SK-N-SH (cell line): Measurements from ENCODE around the gene ZBTB45. TPM values are rescaled to one million over a fixed set of nuclear protein-coding genes. Genes with fewer than 3 reads are reported as not detected.
"Not testable (repeated sequence)": the region's sequence is repeated elsewhere in the genome, so short reads cannot be mapped to it uniquely, and the experiment has no call there.

Experiments
- CTCF ChIA-PET: fragments of 300-600, 350-600 bp; formaldehyde crosslinking; extraction: SDS; loops from one replicate; lab custom pipeline; 2021; lab: Yijun Ruan, JAX
- POLR2A ChIA-PET: fragments of 350-600 bp; sonication (Branson Sonifier 250); formaldehyde crosslinking; extraction: SDS; loops from one replicate; lab custom pipeline; 2020; ENCODE audit warnings: antibody characterized with exemption, inconsistent platforms; lab: Yijun Ruan, JAX
- DNase-seq: peaks from one replicate; pipeline ENCODE4 v3.0.0; 2012
- H2AFZ ChIP-seq: fragments of 200-600 bp; sonication (generic); 2 replicates; pipeline ENCODE4 v1.8.1; 2016; ENCODE audit warnings: antibody characterized with exemption, mild to moderate bottlenecking, low read depth
- H3F3A ChIP-seq: fragments of 200-600 bp; sonication (generic); replicated peaks from 2 replicates; pipeline ENCODE3; 2016; ENCODE audit warnings: antibody characterized with exemption, mild to moderate bottlenecking; ENCODE audit not compliant: insufficient read depth
- H3K27ac ChIP-seq, 2 experiments: fragments of 200-500 bp in 1 of 2; fragments of 200-600 bp in 1 of 2; sonication (Bioruptor generic) in 1 of 2; sonication (generic), shearing (Covaris generic) in 1 of 2; 2 replicates each; pipeline versions ENCODE4 v1.5.1 to v1.6.1; 2014 to 2016; ENCODE audit warnings: low read depth in 2 of 2, inconsistent platforms in 1 of 2, low read length in 1 of 2, mild to moderate bottlenecking in 1 of 2, mixed read lengths in 1 of 2
- H3K27me3 ChIP-seq: fragments of 200-600 bp; sonication (generic), shearing (Covaris generic); 2 replicates; pipeline ENCODE4 v1.6.1; 2016; ENCODE audit warnings: mixed run types; ENCODE audit not compliant: insufficient read depth
- H3K36me3 ChIP-seq, 2 experiments: fragments of 200-500 bp in 1 of 2; fragments of 200-600 bp in 1 of 2; sonication (Bioruptor generic) in 1 of 2; sonication (generic) in 1 of 2; replicated peaks in 1 of 2; 2 replicates each; pipeline versions ENCODE3 to v1.5.1; 2014 to 2016; ENCODE audit warnings: low read length in 1 of 2, mild to moderate bottlenecking in 1 of 2; ENCODE audit not compliant: insufficient read depth in 2 of 2, control insufficient read depth in 1 of 2
- H3K4me1 ChIP-seq, 2 experiments: fragments of 200-500 bp in 1 of 2; fragments of 200-600 bp in 1 of 2; sonication (Bioruptor generic) in 1 of 2; sonication (generic), shearing (Covaris generic) in 1 of 2; 2 replicates each; pipeline versions ENCODE4 v1.5.1 to v1.6.1; 2014 to 2016; ENCODE audit warnings: low read depth in 1 of 2, low read length in 1 of 2, mixed run types in 1 of 2; ENCODE audit not compliant: insufficient read depth in 2 of 2, control insufficient read depth in 1 of 2
- H3K4me2 ChIP-seq: fragments of 200-600 bp; sonication (generic), shearing (Covaris generic); 2 replicates; pipeline ENCODE4 v1.6.1; 2017; ENCODE audit warnings: mixed run types
- H3K4me3 ChIP-seq, 2 experiments: fragments of 200-500 bp in 1 of 2; fragments of 200-600 bp in 1 of 2; sonication (Bioruptor generic) in 1 of 2; sonication (generic), shearing (Covaris generic) in 1 of 2; 2 replicates each; pipeline versions ENCODE4 v1.5.1 to v1.8.1; 2014 to 2016; ENCODE audit warnings: low read depth in 2 of 2, inconsistent platforms in 1 of 2, low read length in 1 of 2, mild to moderate bottlenecking in 1 of 2, mixed read lengths in 1 of 2, moderate library complexity in 1 of 2
- H3K79me2 ChIP-seq: fragments of 200-600 bp; sonication (generic); 2 replicates; pipeline ENCODE4 v1.8.1; 2017; ENCODE audit warnings: mild to moderate bottlenecking; ENCODE audit not compliant: insufficient read depth
- H3K9ac ChIP-seq: fragments of 200-600 bp; sonication (generic); 2 replicates; pipeline ENCODE4 v1.6.1; 2017; ENCODE audit warnings: mixed run types
- H3K9me2 ChIP-seq: fragments of 200-600 bp; sonication (generic); 2 replicates; pipeline ENCODE4 v1.6.1; 2017; ENCODE audit warnings: mixed run types
- H3K9me3 ChIP-seq: fragments of 200-600 bp; sonication (generic); 2 replicates; pipeline ENCODE4 v1.6.1; 2017; ENCODE audit warnings: mixed run types, mild to moderate bottlenecking, moderate library complexity
- H4K20me1 ChIP-seq: fragments of 200-600 bp; sonication (generic); 2 replicates; pipeline ENCODE4 v1.6.1; 2017; ENCODE audit warnings: mild to moderate bottlenecking, mixed run types; ENCODE audit not compliant: insufficient read depth
- ELF1 ChIP-seq: IDR thresholded peaks from 2 replicates; pipeline ENCODE4 v1.4.0; 2012
- FOSL2 ChIP-seq: IDR thresholded peaks from 2 replicates; pipeline ENCODE4 v1.4.0; 2012; ENCODE audit warnings: low read depth, mild to moderate bottlenecking, moderate library complexity, borderline replicate concordance
- GABPA ChIP-seq: IDR thresholded peaks from 2 replicates; pipeline ENCODE4 v1.4.0; 2012; ENCODE audit warnings: low read depth, mild to moderate bottlenecking
- JUND ChIP-seq: IDR thresholded peaks from 2 replicates; pipeline ENCODE4 v1.4.0; 2012
- NFIC ChIP-seq: IDR thresholded peaks from 2 replicates; pipeline ENCODE4 v1.4.0; 2012; ENCODE audit warnings: borderline replicate concordance
- RCOR1 ChIP-seq: fragments of 150-350 bp; IDR thresholded peaks from 2 replicates; pipeline ENCODE4 v1.6.1; 2017; ENCODE audit warnings: antibody characterized with exemption, low read length
- SMC3 ChIP-seq: IDR thresholded peaks from 2 replicates; pipeline ENCODE4 v1.6.1; 2012; ENCODE audit warnings: low read depth, low read length, improper control_type of control experiment
- TAF1 ChIP-seq: IDR thresholded peaks from 2 replicates; pipeline ENCODE4 v1.6.1; 2012; ENCODE audit warnings: low read depth, mild to moderate bottlenecking, low read length, moderate library complexity, borderline replicate concordance
- TCF12 ChIP-seq: IDR thresholded peaks from 2 replicates; pipeline ENCODE4 v1.4.0; 2012
- TEAD4 ChIP-seq: IDR thresholded peaks from 2 replicates; pipeline ENCODE4 v1.4.0; 2012; ENCODE audit warnings: mild to moderate bottlenecking, borderline replicate concordance; ENCODE audit not compliant: insufficient read depth
- YY1 ChIP-seq: IDR thresholded peaks from 2 replicates; pipeline ENCODE4 v1.4.0; 2012; ENCODE audit warnings: low read depth, mild to moderate bottlenecking
- WGBS: methylation state at CpG from one replicate; pipeline ENCODE4 v1.1.6; 2017; ENCODE audit warnings: low lambda C conversion rate; 5-methylcytosine and 5-hydroxymethylcytosine counted together
- polyA plus RNA-seq, 3 experiments: library from polyadenylated mRNA; depleted of rRNA; stranded (reverse); fragments of >200 nt; gene quantifications; 2 replicates each; pipeline ENCODE4 v1.2.3, GENCODE V29; 2012
- TF ChIP-seq, protein P1 (sequence below): fragments of 200-600 bp; sonication (generic); IDR thresholded peaks from 2 replicates; pipeline ENCODE4 v1.6.1; 2017; ENCODE audit warnings: antibody characterized with exemption, mild to moderate bottlenecking, moderate library complexity
- TF ChIP-seq, protein P2 (sequence below): fragments of 150-350 bp; IDR thresholded peaks from 2 replicates; pipeline ENCODE4 v1.6.1; 2016; ENCODE audit warnings: mild to moderate bottlenecking, low read depth, low read length
- TF ChIP-seq, protein P3 (sequence below): fragments of 150-350 bp; IDR thresholded peaks from 2 replicates; pipeline ENCODE4 v1.6.1; 2017; ENCODE audit warnings: antibody characterized with exemption, low read length, low read depth, borderline replicate concordance

The ZBTB45 gene
- polyA plus RNA-seq, 1 of the 3 experiments (the other 2 are of a cell fraction): 11.3 TPM

DNA sequence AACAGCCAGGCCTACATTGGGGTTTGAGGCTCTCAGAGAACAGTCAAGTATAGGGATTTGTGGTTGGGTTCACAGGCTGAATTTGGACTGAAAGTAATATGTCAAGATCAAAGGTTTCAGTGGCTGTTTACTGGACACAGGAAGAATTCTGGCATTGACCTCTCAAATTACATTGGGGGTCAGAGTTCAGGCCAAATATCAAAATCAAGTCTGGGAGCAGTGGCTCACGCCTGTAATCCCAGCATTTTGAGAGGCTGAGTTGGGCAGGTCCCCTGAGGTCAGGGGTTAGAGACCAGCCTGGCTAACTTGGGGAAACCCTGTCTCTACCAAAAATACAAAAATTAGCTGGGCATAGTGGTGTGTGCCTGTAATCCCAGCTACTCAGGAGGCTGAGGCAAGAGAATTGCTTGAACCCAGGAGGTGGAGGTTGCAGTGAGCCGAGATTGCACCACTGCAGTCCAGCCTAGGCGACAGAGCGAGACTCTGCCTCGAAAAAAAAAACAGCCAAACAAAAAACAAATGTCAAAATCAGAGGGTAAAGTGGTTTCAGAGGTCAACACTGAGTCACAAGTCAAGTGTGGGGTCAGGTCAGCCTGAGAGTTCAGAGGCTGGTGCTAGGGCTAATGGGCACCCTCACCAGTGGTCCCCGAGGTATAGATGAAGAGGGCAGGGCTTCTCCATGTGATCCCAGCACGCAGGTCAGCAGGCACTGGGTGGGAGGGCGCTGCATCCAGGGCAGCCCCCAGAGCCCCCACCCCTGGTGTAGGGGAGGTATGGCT lies 9.3 kb downstream of the ZBTB45 start:
- Histone ChIP-seq H2AFZ (no peak overlapping the region), H4K20me1 (no peaks in the 10 kb centered on the region), H3K4me2 (no peak overlapping the region), H3K9ac (no peak overlapping the region), H3K4me1 (peaks cover 0 to 10% of the 10 kb centered on the region in 2 experiments; a peak in 1 of 4 replicates), H3K4me3 (no peak overlapping the region), H3K27me3 (no peaks in the 10 kb centered on the region), H3K36me3 (peaks cover 6 to 9% of the 10 kb centered on the region in 2 experiments), H3F3A (peaks cover 4% of the 10 kb centered on the region), H3K79me2 (peaks cover 18% of the 10 kb centered on the region), H3K9me3 (no peaks in the 10 kb centered on the region), H3K27ac (no peak overlapping the region), H3K9me2 (no peaks in the 10 kb centered on the region)
- 84% methylated on average over 7 of the region's 8 CpGs for WGBS
- ChIA-PET POLR2A (no interaction called here), CTCF (interaction anchor here (6.9 kb wide), 1 partner anchor 9 kb away, joined by 30 read pairs; the partner anchor contains the start of gene ZBTB45)
- no peak for TF ChIP-seq NFIC
- TF ChIP-seq JUND: no peak
- TF ChIP-seq TCF12: no peak
- TF ChIP-seq GABPA: no peak
- no peak for TF ChIP-seq SMC3
- TF ChIP-seq, protein P1, sequence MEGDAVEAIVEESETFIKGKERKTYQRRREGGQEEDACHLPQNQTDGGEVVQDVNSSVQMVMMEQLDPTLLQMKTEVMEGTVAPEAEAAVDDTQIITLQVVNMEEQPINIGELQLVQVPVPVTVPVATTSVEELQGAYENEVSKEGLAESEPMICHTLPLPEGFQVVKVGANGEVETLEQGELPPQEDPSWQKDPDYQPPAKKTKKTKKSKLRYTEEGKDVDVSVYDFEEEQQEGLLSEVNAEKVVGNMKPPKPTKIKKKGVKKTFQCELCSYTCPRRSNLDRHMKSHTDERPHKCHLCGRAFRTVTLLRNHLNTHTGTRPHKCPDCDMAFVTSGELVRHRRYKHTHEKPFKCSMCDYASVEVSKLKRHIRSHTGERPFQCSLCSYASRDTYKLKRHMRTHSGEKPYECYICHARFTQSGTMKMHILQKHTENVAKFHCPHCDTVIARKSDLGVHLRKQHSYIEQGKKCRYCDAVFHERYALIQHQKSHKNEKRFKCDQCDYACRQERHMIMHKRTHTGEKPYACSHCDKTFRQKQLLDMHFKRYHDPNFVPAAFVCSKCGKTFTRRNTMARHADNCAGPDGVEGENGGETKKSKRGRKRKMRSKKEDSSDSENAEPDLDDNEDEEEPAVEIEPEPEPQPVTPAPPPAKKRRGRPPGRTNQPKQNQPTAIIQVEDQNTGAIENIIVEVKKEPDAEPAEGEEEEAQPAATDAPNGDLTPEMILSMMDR: no peak
- no peak for TF ChIP-seq TAF1
- TF ChIP-seq, protein P2, sequence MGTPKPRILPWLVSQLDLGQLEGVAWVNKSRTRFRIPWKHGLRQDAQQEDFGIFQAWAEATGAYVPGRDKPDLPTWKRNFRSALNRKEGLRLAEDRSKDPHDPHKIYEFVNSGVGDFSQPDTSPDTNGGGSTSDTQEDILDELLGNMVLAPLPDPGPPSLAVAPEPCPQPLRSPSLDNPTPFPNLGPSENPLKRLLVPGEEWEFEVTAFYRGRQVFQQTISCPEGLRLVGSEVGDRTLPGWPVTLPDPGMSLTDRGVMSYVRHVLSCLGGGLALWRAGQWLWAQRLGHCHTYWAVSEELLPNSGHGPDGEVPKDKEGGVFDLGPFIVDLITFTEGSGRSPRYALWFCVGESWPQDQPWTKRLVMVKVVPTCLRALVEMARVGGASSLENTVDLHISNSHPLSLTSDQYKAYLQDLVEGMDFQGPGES: no peak
- no peak for TF ChIP-seq TEAD4
- TF ChIP-seq, protein P3, sequence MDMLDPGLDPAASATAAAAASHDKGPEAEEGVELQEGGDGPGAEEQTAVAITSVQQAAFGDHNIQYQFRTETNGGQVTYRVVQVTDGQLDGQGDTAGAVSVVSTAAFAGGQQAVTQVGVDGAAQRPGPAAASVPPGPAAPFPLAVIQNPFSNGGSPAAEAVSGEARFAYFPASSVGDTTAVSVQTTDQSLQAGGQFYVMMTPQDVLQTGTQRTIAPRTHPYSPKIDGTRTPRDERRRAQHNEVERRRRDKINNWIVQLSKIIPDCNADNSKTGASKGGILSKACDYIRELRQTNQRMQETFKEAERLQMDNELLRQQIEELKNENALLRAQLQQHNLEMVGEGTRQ: no peak
- no peak for TF ChIP-seq RCOR1
- DNase-seq: no peak

DNA sequence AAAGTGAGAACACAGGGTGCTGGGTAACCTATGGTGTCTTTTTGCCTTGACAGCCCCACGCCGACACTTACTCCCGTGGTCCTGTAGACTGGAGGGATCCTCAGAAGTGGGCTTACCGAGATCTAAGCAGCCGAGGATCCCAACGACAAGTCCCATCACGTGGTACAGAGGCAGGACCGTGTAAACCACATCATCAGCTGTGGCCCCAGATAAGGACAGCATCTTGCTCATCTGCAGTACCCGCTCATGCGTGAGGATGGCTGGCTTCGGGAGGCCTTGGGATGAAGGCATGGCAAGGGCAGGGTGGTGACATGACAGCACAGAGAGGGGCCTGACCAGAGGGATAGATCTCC lies 9.9 kb downstream of the ZBTB45 start:
- H3K9me2 ChIP-seq: no peaks in the 10 kb centered on the region
- CTCF ChIA-PET: interaction anchor here (6.9 kb wide), 1 partner anchor 9 kb away, joined by 30 read pairs; the partner anchor contains the start of gene ZBTB45
- H3K4me1 ChIP-seq: peaks cover 0 to 8% of the 10 kb centered on the region in 2 experiments; a peak in 1 of 4 replicates
- H2AFZ ChIP-seq: no peak overlapping the region
- no peak for DNase-seq
- no peak overlapping the region for H3K27ac ChIP-seq
- no peaks in the 10 kb centered on the region for H3K9me3 ChIP-seq
- peaks cover 12% of the 10 kb centered on the region for H3K79me2 ChIP-seq
- H3K27me3 ChIP-seq: no peaks in the 10 kb centered on the region
- peaks cover 6 to 9% of the 10 kb centered on the region in 2 experiments for H3K36me3 ChIP-seq
- peaks cover 4% of the 10 kb centered on the region for H3F3A ChIP-seq
- no peaks in the 10 kb centered on the region for H4K20me1 ChIP-seq
- POLR2A ChIA-PET: no interaction called here
- H3K4me3 ChIP-seq: no peak overlapping the region
- H3K4me2 ChIP-seq: no peak overlapping the region
- H3K9ac ChIP-seq: no peak overlapping the region
- 87% methylated on average over 10 of the region's 11 CpGs for WGBS
- TF ChIP-seq, protein P1: no peak
- TF ChIP-seq NFIC: no peak
- no peak for TF ChIP-seq ELF1
- no peak for TF ChIP-seq FOSL2
- no peak for TF ChIP-seq YY1
- TF ChIP-seq, all 33 proteins: peak for 0

DNA sequence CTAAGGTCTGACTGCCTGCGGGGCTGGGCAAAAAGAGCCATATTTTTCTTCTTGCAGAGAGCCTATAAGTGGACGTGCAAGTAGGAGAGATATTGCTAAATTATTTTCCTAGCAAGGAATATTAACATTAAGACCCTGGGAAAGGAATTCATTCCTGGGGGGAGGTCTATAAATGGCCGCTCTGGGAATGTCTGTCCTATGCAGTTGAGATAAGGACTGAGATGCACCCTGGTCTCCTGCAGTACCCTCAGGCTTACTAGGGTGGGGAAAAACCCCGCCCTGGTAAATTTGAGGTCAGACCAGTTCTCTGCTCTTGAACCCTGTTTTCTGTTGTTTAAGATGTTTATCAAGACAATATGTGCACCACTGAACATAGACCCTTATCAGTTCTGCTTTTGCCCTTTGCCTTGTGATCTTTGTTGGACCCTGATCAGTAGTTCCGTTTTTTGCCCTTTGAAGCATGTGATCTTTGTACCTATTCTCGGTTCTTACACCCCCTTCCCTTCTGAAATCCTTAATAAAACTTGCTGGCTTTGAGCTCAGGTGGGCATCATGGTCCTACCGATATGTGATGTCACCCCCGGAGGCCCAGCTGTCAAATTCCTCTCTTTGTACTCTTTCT lies 11.9 kb downstream of the ZBTB45 start:
- DNase-seq: not testable (repeated sequence)

More for the DNA sequence above, 11.9 kb downstream of the ZBTB45 start:
- H3K4me3 ChIP-seq, H3K36me3 ChIP-seq, H4K20me1 ChIP-seq, H3K4me1 ChIP-seq, H3K4me2 ChIP-seq, H3K27ac ChIP-seq, H3K27me3 ChIP-seq, H3K9me2 ChIP-seq, H2AFZ ChIP-seq, H3K9me3 ChIP-seq, H3K9ac ChIP-seq, H3F3A ChIP-seq, H3K79me2 ChIP-seq: not testable (repeated sequence)
- POLR2A ChIA-PET: interaction anchor here (0.6 kb wide), 1 partner anchor 42 kb away, joined by 3 read pairs; no protein-coding TSS in a partner anchor
- CTCF ChIA-PET: interaction anchor here (6.9 kb wide), 1 partner anchor 11 kb away, joined by 30 read pairs; the partner anchor contains the start of gene ZBTB45
- WGBS: 59% methylated on average over 6 of the region's 8 CpGs
